Epithelial cell of esophagus (primary cell): ENCODE measurements around the gene FXYD6.

Source experiments
- DNase-seq: peaks from one replicate; pipeline ENCODE4 v3.0.0; 2010; ENCODE audit warnings: low read depth
- H3K4me3 ChIP-seq: 2 replicates; pipeline ENCODE4 v1.5.1; 2011; ENCODE audit warnings: mild to moderate bottlenecking, low read length, control low read depth
- CTCF ChIP-seq: IDR thresholded peaks from 2 replicates; pipeline ENCODE4 v1.5.1; 2011; ENCODE audit warnings: low read depth, mild to moderate bottlenecking, low read length, control low read depth, inconsistent platforms; ENCODE audit not compliant: insufficient read depth; ENCODE audit errors: missing control alignments

The FXYD6 gene

GRCh38 chr11:117826190-117826570 lies 50.3 kb downstream of the FXYD6 start:
- TF ChIP-seq CTCF, result no peak
- no peak overlapping the region for H3K4me3 ChIP-seq
- DNase-seq, result no peak

- DNase-seq, result no peak
- H3K4me3 ChIP-seq, result no peak overlapping the region
- no peak for TF ChIP-seq CTCF
Measured at GRCh38 chr11:117825538-117826189, 50.8 kb downstream of the FXYD6 start.

GRCh38 chr11:117824571-117825537 lies 51.6 kb downstream of the FXYD6 start, which contains the start of gene FXYD2:
Gene FXYD2 (minus strand): TSS chr11:117824744. CDS start chr11:117824678, 66 bp downstream.
- TF ChIP-seq CTCF, result no peak
- H3K4me3 ChIP-seq, result no peak within 1 kb of the TSS
- DNase-seq, result peak; percentile 34

GRCh38 chr11:117823946-117824420 lies 52.5 kb downstream of the FXYD6 start:
- no peak for TF ChIP-seq CTCF
- H3K4me3 ChIP-seq, result no peak overlapping the region
- no peak for DNase-seq

- peak; percentile 24 for TF ChIP-seq CTCF
- H3K4me3 ChIP-seq, result no peak overlapping the region
- DNase-seq, result no peak
Measured at GRCh38 chr11:117823294-117823945, 53.0 kb downstream of the FXYD6 start.

GRCh38 chr11:117822074-117823033 lies 54.1 kb downstream of the FXYD6 start:
- TF ChIP-seq CTCF, result peak; percentile 75
- H3K4me3 ChIP-seq, result no peak overlapping the region
- DNase-seq, result peak; percentile 46
